Measurements from ENCODE around the gene NUPR1. TPM values are rescaled to one million over a fixed set of nuclear protein-coding genes. Genes with fewer than 3 reads are reported as not detected.

Gene NUPR1
- total RNA-seq, 1 donor from 2014 or later = 62.1 TPM

- TF ChIP-seq CTCF (IDR thresholded peaks at IDR 0.05) (no peak), POLR2AphosphoS5 (IDR thresholded peaks at IDR 0.05; ENCODE audit: insufficient read depth in 1 of 2, low read depth in 1 of 2) (no peak), POLR2A (IDR thresholded peaks at IDR 0.05) (no peak)
- Histone ChIP-seq H3K4me3 (no peak overlapping the region), H3K9me3 (no peaks in the 10 kb centered on the region), H3K4me1 (peaks cover 15% of the 10 kb centered on the region), H3K27me3 (no peaks in the 10 kb centered on the region), H3K36me3 (no peaks in the 10 kb centered on the region), H3K27ac (no peak overlapping the region)
- intact Hi-C loops (cut with DNase I) = no loop called here
- no peak for DNase-seq (ENCODE audit: extremely low spot score in 2 of 2)
These were observed 3.9 kb upstream of the NUPR1 start for GRCh38 chr16:28542646-28543045.

GRCh38 chr16:28540346-28540745 is 1.6 kb upstream of the NUPR1 start:
- Histone ChIP-seq H3K4me3 (no peak overlapping the region), H3K36me3 (peaks cover 0 to 4% of the 10 kb centered on the region in 2 donors), H3K27ac (peak overlapping the region; percentile 92), H3K9me3 (no peaks in the 10 kb centered on the region), H3K4me1 (peaks cover 33% of the 10 kb centered on the region), H3K27me3 (no peaks in the 10 kb centered on the region)
- intact Hi-C loops (cut with DNase I) = no loop called here
- TF ChIP-seq POLR2AphosphoS5 (IDR thresholded peaks at IDR 0.05; ENCODE audit: insufficient read depth in 1 of 2, low read depth in 1 of 2) = no peak
- no peak for DNase-seq (ENCODE audit: extremely low spot score in 2 of 2)

GRCh38 chr16:28537964-28538732 is 626 bp downstream of the NUPR1 start:
- H3K4me1 ChIP-seq = peaks cover 33% of the 10 kb centered on the region
- peaks cover 0 to 4% of the 10 kb centered on the region in 2 donors for H3K36me3 ChIP-seq
- H3K27ac ChIP-seq = peak overlapping the region; percentile 92
- intact Hi-C loops (cut with DNase I) = loop anchor here (5.0 kb wide), 1 partner anchor 46 kb away; the partner anchor contains the start of genes APOBR and CLN3
- no peak for DNase-seq (ENCODE audit: extremely low spot score in 2 of 2)
- TF ChIP-seq POLR2AphosphoS5 (IDR thresholded peaks at IDR 0.05; ENCODE audit: insufficient read depth in 1 of 2, low read depth in 1 of 2) (no peak), CTCF (IDR thresholded peaks at IDR 0.05) (no peak)
- peak overlapping the region; percentile 57 to 59 for H3K4me3 ChIP-seq
- no peaks in the 10 kb centered on the region for H3K27me3 ChIP-seq
- no peaks in the 10 kb centered on the region for H3K9me3 ChIP-seq

GRCh38 chr16:28537076-28537475 is 1.7 kb downstream of the NUPR1 start:
- H3K4me1 ChIP-seq = peaks cover 33% of the 10 kb centered on the region
- H3K9me3 ChIP-seq = no peaks in the 10 kb centered on the region
- no peak for TF ChIP-seq POLR2A (IDR thresholded peaks at IDR 0.05)
- TF ChIP-seq CTCF (IDR thresholded peaks at IDR 0.05) = no peak
- TF ChIP-seq POLR2AphosphoS5 (IDR thresholded peaks at IDR 0.05; ENCODE audit: insufficient read depth in 1 of 2, low read depth in 1 of 2) = peak in 1 of 2 donors; percentile 41
- peaks cover 0 to 4% of the 10 kb centered on the region in 2 donors for H3K36me3 ChIP-seq
- H3K27me3 ChIP-seq = no peaks in the 10 kb centered on the region
- peak overlapping the region; percentile 57 to 59 for H3K4me3 ChIP-seq
- no peak for DNase-seq (ENCODE audit: extremely low spot score in 2 of 2)
- intact Hi-C loops (cut with DNase I) = loop anchor here (5.0 kb wide), 1 partner anchor 45 kb away; the partner anchor contains the start of genes APOBR and CLN3
- H3K27ac ChIP-seq = peak overlapping the region; percentile 92

- peak overlapping the region; percentile 40 for H3K27ac ChIP-seq
- TF ChIP-seq POLR2A (IDR thresholded peaks at IDR 0.05) (peak in 1 of 2 donors; percentile 10), POLR2AphosphoS5 (IDR thresholded peaks at IDR 0.05; ENCODE audit: insufficient read depth in 1 of 2, low read depth in 1 of 2) (no peak)
- H3K4me1 ChIP-seq = peaks cover 32% of the 10 kb centered on the region
- no peaks in the 10 kb centered on the region for H3K9me3 ChIP-seq
- intact Hi-C loops (cut with DNase I) = loop anchor here (5.0 kb wide), 1 partner anchor 42 kb away; the partner anchor contains the start of genes APOBR and CLN3
- peaks cover 0 to 4% of the 10 kb centered on the region in 2 donors for H3K36me3 ChIP-seq
- H3K27me3 ChIP-seq = no peaks in the 10 kb centered on the region
- no peak for DNase-seq (ENCODE audit: extremely low spot score in 2 of 2)
- H3K4me3 ChIP-seq = no peak overlapping the region
These were observed 4.0 kb downstream of the NUPR1 start for GRCh38 chr16:28534542-28535373.

Measured in vagina (tissue), 2 donors.